ENCODE data around the gene SH3TC2.
"Not testable (repeated sequence)": the region's sequence is repeated elsewhere in the genome, so short reads cannot be mapped to it uniquely, and the experiment has no call there.

Gene SH3TC2

DNA sequence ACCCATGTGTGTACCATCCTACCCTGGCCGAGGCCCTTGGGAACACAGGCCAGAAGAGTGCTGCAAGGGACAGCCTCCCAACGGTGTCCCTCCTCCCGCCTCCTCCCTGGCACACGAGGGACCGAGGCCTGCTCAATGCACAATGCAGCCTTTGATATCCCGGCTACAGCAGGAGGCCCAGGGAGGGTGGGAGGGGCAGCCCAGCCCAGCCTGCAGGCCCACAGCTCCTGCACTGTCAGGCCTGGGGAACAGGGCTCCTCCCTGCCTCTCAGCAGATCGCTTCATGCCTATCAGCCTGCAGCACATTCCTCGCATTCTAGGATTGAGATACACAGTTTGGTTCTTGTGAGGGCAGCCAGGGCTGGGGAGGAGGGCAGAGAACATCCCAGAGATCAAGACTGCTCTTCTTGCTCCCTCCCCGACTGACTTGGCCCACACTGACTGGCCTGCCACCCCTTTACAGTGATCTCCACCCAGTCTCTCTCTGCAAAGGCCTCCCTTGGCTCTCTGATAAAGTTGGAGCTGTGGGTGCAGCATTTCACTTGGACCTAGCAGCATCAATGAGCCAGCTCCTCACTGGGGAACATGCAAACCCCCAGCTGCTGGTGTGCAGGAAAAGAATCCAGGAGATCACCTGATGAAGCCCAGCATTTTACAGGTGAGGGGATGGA is at the start of gene SH3TC2:
SH3TC2 (minus strand) TSS at position 46 of the 671 bp plus-strand sequence; CDS start at position 6, 40 bp downstream.
- Histone ChIP-seq H3K4me3 (no peak within 1 kb of the TSS), H3K27ac (peak within 1 kb of the TSS in 19 of 21 experiments; percentile 19 to 88 (median 71))

- H3K27ac ChIP-seq: no peak overlapping the region
- H3K4me3 ChIP-seq: no peak overlapping the region
These were observed 47.5 kb upstream of the SH3TC2 start for GRCh38 chr5:149110406-149110805.

DNA sequence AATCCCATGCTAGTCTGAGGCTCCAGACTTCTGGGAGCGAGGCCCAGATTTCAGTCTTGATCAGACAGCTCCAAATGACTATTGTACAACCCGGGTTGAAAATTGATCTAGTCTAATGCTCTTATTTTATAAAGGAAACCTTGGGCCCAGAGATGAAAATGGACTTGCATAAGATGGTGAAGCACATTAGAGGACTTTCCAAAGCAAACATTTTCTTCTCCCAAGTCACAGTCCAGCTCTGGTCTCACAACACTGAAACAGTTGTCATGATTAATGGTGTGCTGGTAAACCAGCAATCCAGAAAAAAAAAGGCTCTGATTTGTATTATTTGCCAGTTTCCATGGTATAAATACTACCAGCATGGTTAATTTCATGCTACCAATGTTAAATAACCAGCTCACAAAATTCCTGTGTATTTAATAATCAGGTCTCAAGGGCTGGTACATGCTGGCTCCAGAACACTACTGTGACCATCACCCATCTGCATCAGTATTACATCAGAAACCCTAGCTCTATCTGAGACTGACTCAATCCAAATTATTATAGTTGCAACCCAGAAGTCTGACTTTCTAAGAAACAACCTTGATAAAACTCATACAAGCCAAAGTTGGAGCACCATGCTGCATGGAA is 45.9 kb upstream of the SH3TC2 start:
- H3K4me3 ChIP-seq: no peak overlapping the region
- no peak overlapping the region for H3K27ac ChIP-seq

- no peak overlapping the region for H3K27ac ChIP-seq
- no peak overlapping the region for H3K4me3 ChIP-seq
These were observed 37.5 kb upstream of the SH3TC2 start for GRCh38 chr5:149100331-149100730.

GRCh38 chr5:149099920-149100319 is 37.1 kb upstream of the SH3TC2 start:
- Histone ChIP-seq H3K4me3 (no peak overlapping the region), H3K27ac (no peak overlapping the region)

DNA sequence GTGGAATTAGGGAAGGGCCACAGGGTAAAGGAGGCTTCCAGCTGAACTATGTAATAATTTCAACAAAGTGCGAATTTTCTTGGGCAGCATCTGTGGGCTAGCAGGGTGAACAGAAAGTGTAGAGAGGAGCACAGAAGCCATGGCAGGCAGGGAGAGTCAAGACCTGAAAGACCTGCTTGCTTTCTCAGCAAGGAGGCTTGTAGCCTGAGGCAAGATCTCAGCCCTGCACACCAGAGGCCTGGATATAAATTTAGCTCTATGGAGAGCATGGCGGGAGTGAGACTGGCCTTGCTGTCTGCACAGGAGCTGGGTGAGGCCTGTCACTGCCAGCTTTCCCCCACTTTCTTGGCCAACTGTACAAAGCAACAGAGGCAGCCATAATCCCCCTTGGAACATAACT is 32.1 kb upstream of the SH3TC2 start:
- H3K27ac ChIP-seq: peak overlapping the region in 1 of 21 experiments; percentile 40

GRCh38 chr5:149093625-149094024 is 30.8 kb upstream of the SH3TC2 start:
- no peak overlapping the region for H3K27ac ChIP-seq
- H3K4me3 ChIP-seq: no peak overlapping the region

More for the DNA sequence above, 32.1 kb upstream of the SH3TC2 start:
- H3K4me3 ChIP-seq: no peak overlapping the region

GRCh38 chr5:149089796-149090195 is 26.9 kb upstream of the SH3TC2 start:
- Histone ChIP-seq H3K4me3 (no peak overlapping the region), H3K27ac (no peak overlapping the region)

- Histone ChIP-seq H3K4me3 (no peak overlapping the region), H3K27ac (no peak overlapping the region)
These were observed 25.8 kb upstream of the SH3TC2 start for GRCh38 chr5:149088686-149089085.

DNA sequence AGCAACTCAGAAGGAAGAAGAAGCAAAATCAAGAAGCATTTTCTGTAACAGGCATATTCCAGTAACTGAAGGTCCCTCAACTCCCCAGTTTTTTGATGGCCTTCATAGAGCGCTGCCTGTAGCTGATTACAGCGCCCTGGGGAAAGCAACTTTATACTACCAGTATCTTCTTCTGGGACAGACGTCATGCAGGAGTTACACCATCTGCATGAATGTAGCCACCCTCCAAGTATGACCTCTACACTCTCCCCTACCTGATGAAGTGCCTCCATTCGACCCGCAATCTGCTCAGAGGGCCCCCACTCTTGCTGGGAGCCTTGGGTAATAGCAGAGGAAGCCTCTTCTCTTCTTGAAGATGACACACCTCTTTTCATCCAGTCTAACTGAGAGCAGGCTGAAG is 21.0 kb upstream of the SH3TC2 start:
- Histone ChIP-seq H3K4me3 (no peak overlapping the region), H3K27ac (no peak overlapping the region)

DNA sequence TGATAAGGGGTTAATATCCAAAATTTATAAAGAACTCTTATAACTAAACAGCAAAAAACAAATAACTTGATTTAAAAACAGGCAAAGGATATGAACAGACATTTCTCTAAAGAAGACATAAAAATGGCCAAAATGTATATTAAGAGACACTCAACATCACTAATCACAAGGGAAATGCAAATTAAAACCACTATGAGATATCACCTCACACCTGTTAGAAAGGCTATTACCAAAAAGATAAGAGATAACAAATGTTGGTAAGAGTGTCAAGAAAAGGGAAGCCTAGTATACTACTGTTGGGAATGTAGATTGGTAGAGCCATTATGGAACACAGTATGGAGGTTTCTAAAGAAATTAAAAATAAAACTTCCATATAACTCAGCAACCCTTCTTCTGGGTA is 19.4 kb upstream of the SH3TC2 start:
- Histone ChIP-seq H3K4me3 (no peak overlapping the region), H3K27ac (no peak overlapping the region)

DNA sequence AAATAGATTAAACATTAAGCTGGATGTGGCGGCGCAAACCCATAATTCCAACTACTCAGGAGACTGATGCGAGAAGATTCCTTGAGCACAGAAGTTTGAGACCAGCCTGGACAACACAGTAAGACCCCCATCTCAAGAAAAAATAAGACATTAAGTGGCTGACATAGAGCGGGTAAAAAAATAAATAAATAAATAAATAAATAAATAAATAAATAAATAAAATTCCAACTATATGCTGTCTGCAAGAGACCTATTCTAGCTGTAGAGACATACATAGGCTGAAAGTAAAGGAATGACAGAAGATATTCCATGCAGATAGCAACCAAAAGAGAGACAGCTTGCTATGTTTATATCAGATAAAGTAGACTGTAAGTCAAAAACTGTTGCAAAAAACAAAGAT is 17.4 kb upstream of the SH3TC2 start:
- H3K4me3 ChIP-seq: no peak overlapping the region

DNA sequence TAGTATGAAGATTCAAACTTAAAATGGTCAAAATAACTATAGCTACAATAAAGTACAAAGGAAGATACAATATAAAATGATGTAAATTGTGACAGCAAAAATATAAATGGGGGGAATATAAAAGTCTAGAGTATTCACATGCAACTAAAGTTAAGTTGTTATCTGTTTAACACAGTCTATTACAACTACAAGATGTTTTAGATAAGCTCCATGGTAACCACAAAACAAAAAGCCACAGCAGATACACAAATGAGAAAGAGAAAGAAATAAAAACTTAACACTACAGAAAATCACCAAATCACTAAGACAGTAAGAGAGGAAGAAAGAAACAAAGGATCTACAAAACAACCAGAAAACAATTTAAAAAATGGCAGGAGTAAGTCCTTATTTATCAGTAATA is 17.0 kb upstream of the SH3TC2 start:
- H3K27ac ChIP-seq: no peak overlapping the region
- H3K4me3 ChIP-seq: no peak overlapping the region

More for the DNA sequence above, 17.4 kb upstream of the SH3TC2 start:
- no peak overlapping the region for H3K27ac ChIP-seq

GRCh38 chr5:149074071-149074470 is 11.2 kb upstream of the SH3TC2 start:
- not testable (repeated sequence) for H3K27ac ChIP-seq

GRCh38 chr5:149073213-149073612 is 10.4 kb upstream of the SH3TC2 start:
- Histone ChIP-seq H3K4me3 (no peak overlapping the region), H3K27ac (peak overlapping the region in 2 of 21 experiments; percentile 25 to 38)

More at GRCh38 chr5:149074071-149074470, 11.2 kb upstream of the SH3TC2 start:
- not testable (repeated sequence) for H3K4me3 ChIP-seq

GRCh38 chr5:149072791-149073190 is 9.9 kb upstream of the SH3TC2 start:
- no peak overlapping the region for H3K4me3 ChIP-seq
- no peak overlapping the region for H3K27ac ChIP-seq

DNA sequence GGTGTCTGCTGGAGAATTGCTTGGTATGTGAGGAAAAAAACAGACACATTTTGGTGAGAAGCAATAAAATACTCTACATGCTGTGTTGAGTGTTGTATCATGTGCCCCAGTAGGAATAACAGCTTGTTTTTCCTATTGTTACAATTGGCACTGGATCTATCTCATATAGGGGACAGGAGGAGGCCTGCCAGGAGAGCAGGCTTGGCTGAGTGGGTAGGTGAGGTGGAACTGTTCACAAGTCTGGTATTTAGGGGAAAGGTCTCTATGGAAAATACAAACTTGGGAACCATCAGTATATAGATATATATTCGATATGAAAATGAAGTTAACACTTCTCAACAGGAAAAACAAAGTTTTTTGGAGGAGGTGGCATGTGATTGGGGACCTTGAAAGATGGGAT is 9.5 kb upstream of the SH3TC2 start:
- Histone ChIP-seq H3K27ac (no peak overlapping the region), H3K4me3 (no peak overlapping the region)

- no peak overlapping the region for H3K27ac ChIP-seq
- H3K4me3 ChIP-seq: no peak overlapping the region
These were observed 8.9 kb upstream of the SH3TC2 start for GRCh38 chr5:149071756-149072155.

DNA sequence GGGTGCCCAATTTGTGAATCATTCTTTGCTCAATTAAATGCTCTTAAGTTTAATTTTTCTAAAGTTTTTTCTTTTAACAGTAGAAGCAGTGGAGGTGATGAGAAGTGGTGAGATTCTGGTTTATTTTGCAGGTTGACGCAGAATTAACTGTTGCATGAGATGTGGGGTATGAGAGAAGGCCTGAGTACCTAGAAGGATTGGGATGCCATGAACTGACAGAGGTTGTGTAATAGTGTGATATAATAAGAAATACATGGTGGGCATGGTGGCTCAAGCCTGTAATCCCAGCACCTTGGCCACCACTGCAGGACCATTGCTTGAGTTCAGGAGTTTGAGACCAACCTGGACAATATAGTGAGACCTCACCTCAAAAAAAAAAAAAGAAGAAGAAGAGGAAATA is 8.4 kb upstream of the SH3TC2 start:
- H3K27ac ChIP-seq: no peak overlapping the region
- no peak overlapping the region for H3K4me3 ChIP-seq

DNA sequence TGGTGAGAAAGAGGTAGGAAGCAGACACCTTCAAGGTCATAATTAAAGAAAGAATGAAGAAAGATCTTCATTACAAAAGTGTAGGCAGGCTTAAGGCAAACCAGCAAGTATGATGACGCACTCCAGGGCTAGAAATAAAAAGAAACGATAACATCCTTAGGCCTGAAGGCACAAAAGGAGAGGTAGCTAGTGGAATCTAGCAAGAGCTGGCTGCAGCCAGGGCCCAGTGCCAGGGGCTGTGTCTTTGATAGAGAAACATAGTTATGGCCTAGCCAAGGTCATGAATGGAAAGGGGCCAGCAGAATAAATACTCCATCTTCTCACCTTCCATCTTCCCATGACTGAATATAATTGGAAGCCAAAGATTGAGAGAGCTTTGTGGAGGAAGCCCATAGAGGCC is 6.8 kb upstream of the SH3TC2 start:
- H3K4me3 ChIP-seq: no peak overlapping the region
- no peak overlapping the region for H3K27ac ChIP-seq

GRCh38 chr5:149063896-149064478 is 1.1 kb upstream of the SH3TC2 start:
- Histone ChIP-seq H3K4me3 (no peak overlapping the region), H3K27ac (peak overlapping the region in 10 of 21 experiments; percentile 3 to 88 (median 42))
